ENCODE measurements around the gene LRP6. TPM values are rescaled to one million over a fixed set of nuclear protein-coding genes. Genes with fewer than 3 reads are reported as not detected.
A peak's percentile ranks its signal among the peaks of the same experiment; 100 is the strongest.
"Not testable (repeated sequence)": the region's sequence is repeated elsewhere in the genome, so short reads cannot be mapped to it uniquely, and the experiment has no call there.

LRP6 gene
- total RNA-seq, 1 donor from 2014 or later: 40.9 TPM

GRCh38 chr12:12265571-12266388, 1.1 kb downstream of the LRP6 start:
- Histone ChIP-seq H3K4me2 (ENCODE audit: low read length) (peak overlapping the region; percentile 96), H3K27me3 (ENCODE audit: insufficient read depth, low read length) (no peaks in the 10 kb centered on the region), H3K36me3 (ENCODE audit: insufficient read depth, low read length) (no peaks in the 10 kb centered on the region), H3K4me3 (ENCODE audit: insufficient read depth, low read depth, low read length) (peak overlapping the region; percentile 87), H3K9ac (ENCODE audit: low read length) (peak overlapping the region; percentile 100), H4K20me1 (ENCODE audit: insufficient read depth, low read length) (peaks cover 42% of the 10 kb centered on the region), H2AFZ (ENCODE audit: low read depth, low read length) (peak overlapping the region; percentile 100), H3K27ac (ENCODE audit: low read depth, low read length) (peak overlapping the region; percentile 100), H3K9me3 (ENCODE audit: insufficient read depth, low read depth, low read length) (no peaks in the 10 kb centered on the region), H3K79me2 (ENCODE audit: insufficient read depth, low read length) (peaks cover 56% of the 10 kb centered on the region), H3K4me1 (ENCODE audit: insufficient read depth, low read length) (peaks cover 10% of the 10 kb centered on the region)
- Mint-ChIP-seq H3K27ac (ENCODE audit: unreplicated experiment) (peak overlapping the region; percentile 56), H3K27me3 (ENCODE audit: low read depth, unreplicated experiment) (no peaks in the 10 kb centered on the region), H3K4me1 (ENCODE audit: low read depth, unreplicated experiment) (peaks cover 4% of the 10 kb centered on the region), H3K4me3 (ENCODE audit: unreplicated experiment) (peak overlapping the region; percentile 91), H3K9me3 (ENCODE audit: unreplicated experiment) (no peaks in the 10 kb centered on the region), H3K36me3 (ENCODE audit: low read depth, unreplicated experiment) (peaks cover 3% of the 10 kb centered on the region)
- DNase-seq (ENCODE audit: low read depth) (peak; percentile 59), FAIRE-seq (no peak)
- TF ChIP-seq EZH2 (IDR thresholded peaks at IDR 0.05; ENCODE audit: insufficient read depth, low read length): no peak
- TF ChIP-seq CTCF (IDR thresholded peaks at IDR 0.05; ENCODE audit: insufficient read depth, low read depth, low read length): no peak

- Histone ChIP-seq H3K27me3 (ENCODE audit: insufficient read depth, low read length) (no peaks in the 10 kb centered on the region), H3K4me3 (ENCODE audit: insufficient read depth, low read depth, low read length) (peak overlapping the region; percentile 87), H3K27ac (ENCODE audit: low read depth, low read length) (no peak overlapping the region), H4K20me1 (ENCODE audit: insufficient read depth, low read length) (peaks cover 45% of the 10 kb centered on the region), H2AFZ (ENCODE audit: low read depth, low read length) (no peak overlapping the region), H3K36me3 (ENCODE audit: insufficient read depth, low read length) (no peaks in the 10 kb centered on the region), H3K79me2 (ENCODE audit: insufficient read depth, low read length) (peaks cover 63% of the 10 kb centered on the region), H3K4me2 (ENCODE audit: low read length) (peak overlapping the region; percentile 96), H3K9me3 (ENCODE audit: insufficient read depth, low read depth, low read length) (no peaks in the 10 kb centered on the region), H3K4me1 (ENCODE audit: insufficient read depth, low read length) (peaks cover 10% of the 10 kb centered on the region), H3K9ac (ENCODE audit: low read length) (peak overlapping the region; percentile 100)
- Mint-ChIP-seq H3K9me3 (ENCODE audit: unreplicated experiment) (no peaks in the 10 kb centered on the region), H3K27ac (ENCODE audit: unreplicated experiment) (no peak overlapping the region), H3K36me3 (ENCODE audit: low read depth, unreplicated experiment) (peaks cover 3% of the 10 kb centered on the region), H3K27me3 (ENCODE audit: low read depth, unreplicated experiment) (no peaks in the 10 kb centered on the region), H3K4me3 (ENCODE audit: unreplicated experiment) (peak overlapping the region; percentile 91), H3K4me1 (ENCODE audit: low read depth, unreplicated experiment) (peaks cover 4% of the 10 kb centered on the region)
- DNase-seq (ENCODE audit: low read depth) (no peak), FAIRE-seq (no peak)
- TF ChIP-seq EZH2 (IDR thresholded peaks at IDR 0.05; ENCODE audit: insufficient read depth, low read length): no peak
- no peak for TF ChIP-seq CTCF (IDR thresholded peaks at IDR 0.05; ENCODE audit: insufficient read depth, low read depth, low read length)
Measured at GRCh38 chr12:12265035-12265434, 1.8 kb downstream of the LRP6 start.

- TF ChIP-seq CTCF (IDR thresholded peaks at IDR 0.05; ENCODE audit: insufficient read depth, low read depth, low read length) (no peak), EZH2 (IDR thresholded peaks at IDR 0.05; ENCODE audit: insufficient read depth, low read length) (no peak)
- Histone ChIP-seq H2AFZ (ENCODE audit: low read depth, low read length) (no peak overlapping the region), H3K27me3 (ENCODE audit: insufficient read depth, low read length) (no peaks in the 10 kb centered on the region), H3K4me2 (ENCODE audit: low read length) (peak overlapping the region; percentile 96), H3K27ac (ENCODE audit: low read depth, low read length) (no peak overlapping the region), H3K9ac (ENCODE audit: low read length) (no peak overlapping the region), H3K4me3 (ENCODE audit: insufficient read depth, low read depth, low read length) (no peak overlapping the region), H3K79me2 (ENCODE audit: insufficient read depth, low read length) (peaks cover 74% of the 10 kb centered on the region), H3K9me3 (ENCODE audit: insufficient read depth, low read depth, low read length) (no peaks in the 10 kb centered on the region), H3K4me1 (ENCODE audit: insufficient read depth, low read length) (peaks cover 10% of the 10 kb centered on the region), H4K20me1 (ENCODE audit: insufficient read depth, low read length) (peaks cover 52% of the 10 kb centered on the region), H3K36me3 (ENCODE audit: insufficient read depth, low read length) (no peaks in the 10 kb centered on the region)
- Mint-ChIP-seq H3K27me3 (ENCODE audit: low read depth, unreplicated experiment) (no peaks in the 10 kb centered on the region), H3K4me1 (ENCODE audit: low read depth, unreplicated experiment) (peaks cover 4% of the 10 kb centered on the region), H3K4me3 (ENCODE audit: unreplicated experiment) (peak overlapping the region; percentile 91), H3K27ac (ENCODE audit: unreplicated experiment) (no peak overlapping the region), H3K9me3 (ENCODE audit: unreplicated experiment) (no peaks in the 10 kb centered on the region), H3K36me3 (ENCODE audit: low read depth, unreplicated experiment) (peaks cover 3% of the 10 kb centered on the region)
- FAIRE-seq (no peak), DNase-seq (ENCODE audit: low read depth) (no peak)
Measured at GRCh38 chr12:12263909-12264308, 2.9 kb downstream of the LRP6 start.

GRCh38 chr12:12256291-12256757, 10.5 kb downstream of the LRP6 start:
- not testable (repeated sequence) for H3K9ac ChIP-seq (ENCODE audit: low read length); H3K4me3 ChIP-seq (ENCODE audit: insufficient read depth, low read depth, low read length); H3K27me3 ChIP-seq (ENCODE audit: insufficient read depth, low read length); H3K36me3 Mint-ChIP-seq (ENCODE audit: low read depth, unreplicated experiment); H3K27me3 Mint-ChIP-seq (ENCODE audit: low read depth, unreplicated experiment); H3K4me1 ChIP-seq (ENCODE audit: insufficient read depth, low read length); FAIRE-seq; H2AFZ ChIP-seq (ENCODE audit: low read depth, low read length); H3K36me3 ChIP-seq (ENCODE audit: insufficient read depth, low read length); H3K4me2 ChIP-seq (ENCODE audit: low read length); H3K27ac ChIP-seq (ENCODE audit: low read depth, low read length); H3K9me3 Mint-ChIP-seq (ENCODE audit: unreplicated experiment); H3K27ac Mint-ChIP-seq (ENCODE audit: unreplicated experiment); DNase-seq (ENCODE audit: low read depth); H3K9me3 ChIP-seq (ENCODE audit: insufficient read depth, low read depth, low read length); H3K4me3 Mint-ChIP-seq (ENCODE audit: unreplicated experiment)
- Histone ChIP-seq H3K79me2 (ENCODE audit: insufficient read depth, low read length) (peaks cover 92% of the 10 kb centered on the region), H4K20me1 (ENCODE audit: insufficient read depth, low read length) (peaks cover 61% of the 10 kb centered on the region)
- peaks cover 13% of the 10 kb centered on the region for H3K4me1 Mint-ChIP-seq (ENCODE audit: low read depth, unreplicated experiment)

Data from astrocyte (in vitro differentiated cells and primary cell).